HG02943 (cell line): ENCODE measurements around the gene KCNB1.

Source experiments
- ATAC-seq: cut with Tn5 transposase; IDR thresholded peaks from one replicate; pipeline ENCODE4 v1.9.1; 2021; ENCODE audit warnings: mild to moderate bottlenecking, low read depth, moderate library complexity; ENCODE audit not compliant: unreplicated experiment

Gene KCNB1

DNA sequence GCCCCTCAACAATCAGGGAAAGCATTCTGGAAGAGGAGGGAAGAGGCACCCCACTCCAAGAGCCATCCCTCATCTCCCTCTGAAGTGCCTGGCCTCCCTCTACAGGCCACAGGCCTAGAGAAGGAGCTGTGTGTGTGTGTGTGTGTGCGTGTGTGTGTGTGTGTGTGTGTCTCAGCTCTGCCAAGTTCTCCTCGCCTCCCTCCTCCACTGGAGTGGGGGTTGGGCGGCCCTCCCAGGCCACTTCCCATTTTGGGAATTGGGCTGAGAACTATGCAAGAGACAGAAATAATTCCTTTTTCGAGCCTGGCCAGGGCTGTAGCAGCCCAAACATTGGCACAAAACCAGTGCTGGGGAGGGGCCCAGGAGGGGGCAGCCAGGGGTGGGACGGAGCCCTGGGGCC is 35.7 kb downstream of the KCNB1 start:
- no peak for ATAC-seq

DNA sequence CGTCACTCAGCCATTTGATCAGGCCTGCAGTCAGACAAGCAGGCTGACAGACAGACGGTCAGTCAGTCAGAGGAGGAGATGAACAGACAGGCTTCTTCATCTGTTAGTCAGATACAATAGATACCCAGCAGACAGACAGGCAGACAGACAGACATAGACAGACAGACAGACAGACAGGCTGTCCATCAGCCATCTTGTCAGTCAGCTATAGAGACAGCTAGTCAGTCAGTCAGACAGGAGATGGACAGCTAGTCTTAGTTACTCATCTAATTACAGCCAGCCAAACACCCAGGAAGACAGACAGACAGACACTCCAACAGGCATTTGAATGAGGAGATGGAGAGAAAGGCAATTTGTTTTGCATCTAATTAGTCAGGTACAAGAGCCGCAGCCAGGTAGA is 36.4 kb downstream of the KCNB1 start:
- no peak for ATAC-seq

DNA sequence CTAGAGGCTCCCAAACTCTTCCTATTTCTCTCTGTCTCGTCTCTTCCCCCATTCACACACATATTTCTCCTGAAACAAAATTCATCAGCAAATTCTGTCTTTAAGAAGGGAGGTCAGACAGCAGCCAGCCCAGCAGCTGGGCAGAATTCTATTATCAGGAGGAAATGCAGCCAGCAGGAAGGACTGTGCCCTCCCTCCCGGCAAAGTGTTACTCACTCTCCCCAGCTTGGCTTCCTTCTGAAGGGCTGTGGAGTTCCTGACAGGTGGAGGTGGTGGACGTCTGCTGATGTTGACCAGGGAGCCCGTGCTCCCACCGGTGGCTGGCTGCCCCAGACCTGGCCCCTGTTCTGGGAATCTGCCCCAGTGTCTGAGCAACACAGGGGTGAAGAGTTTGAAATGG is 37.3 kb downstream of the KCNB1 start:
- ATAC-seq: no peak

DNA sequence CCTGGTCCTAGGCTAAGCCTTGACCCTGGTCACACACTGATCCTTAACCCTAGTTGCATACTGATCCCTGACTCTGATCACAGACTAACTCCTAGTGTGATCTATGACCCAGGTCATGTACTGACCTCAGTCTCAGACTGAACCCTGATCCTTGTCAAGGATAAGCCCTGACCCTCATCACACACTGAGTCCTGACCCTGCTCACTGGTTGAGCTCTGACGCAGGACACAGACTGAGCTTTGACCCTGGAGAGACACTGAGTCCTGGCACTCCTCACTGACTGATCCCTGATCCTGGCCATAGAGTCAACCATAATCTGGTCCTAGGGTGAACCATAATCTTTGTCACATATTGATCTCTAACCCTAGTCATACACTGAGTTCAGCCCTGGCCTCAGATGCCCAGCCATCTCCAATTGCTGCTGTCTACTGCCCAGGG is 37.9 kb downstream of the KCNB1 start:
- ATAC-seq: no peak

DNA sequence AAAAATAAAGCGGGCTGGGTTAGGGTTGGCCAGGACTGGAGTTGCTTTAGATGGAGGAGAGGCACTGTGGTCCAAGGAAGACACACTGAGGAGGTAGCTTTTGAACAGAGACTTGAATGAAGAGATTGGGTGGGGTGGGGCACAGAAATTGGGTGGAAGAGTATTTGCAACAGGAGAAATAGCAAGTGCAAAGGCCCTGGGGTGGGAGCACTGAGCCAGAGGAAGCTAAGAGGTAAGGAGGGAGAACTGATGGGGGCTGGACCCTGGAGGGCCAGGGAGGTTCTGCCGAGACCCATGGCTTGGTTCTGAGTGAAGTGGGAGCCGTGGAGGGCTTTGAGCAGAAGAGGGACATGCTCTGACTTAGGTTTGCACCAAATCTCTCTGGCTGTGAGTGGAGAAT is 45.4 kb downstream of the KCNB1 start:
- no peak for ATAC-seq

DNA sequence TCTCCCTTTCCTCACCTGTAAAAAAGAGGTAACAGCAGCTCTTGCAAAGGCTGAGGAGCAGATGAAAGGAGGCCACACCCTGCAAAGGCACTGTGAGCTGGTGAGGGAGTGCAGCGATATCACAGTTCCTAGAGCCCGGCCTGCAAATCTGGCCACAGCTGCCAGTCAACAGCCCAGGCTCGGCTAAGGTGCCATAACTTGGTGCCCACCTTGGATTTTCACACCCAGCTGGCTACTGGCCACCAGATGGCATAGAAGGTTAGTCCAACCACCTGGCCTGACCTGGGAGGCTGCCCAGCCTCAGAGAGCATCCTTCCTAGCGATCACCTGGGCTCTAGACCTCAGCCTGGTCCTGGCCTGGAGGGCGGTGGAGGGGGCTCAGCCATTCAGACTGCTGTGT is 46.8 kb downstream of the KCNB1 start:
- ATAC-seq: no peak

DNA sequence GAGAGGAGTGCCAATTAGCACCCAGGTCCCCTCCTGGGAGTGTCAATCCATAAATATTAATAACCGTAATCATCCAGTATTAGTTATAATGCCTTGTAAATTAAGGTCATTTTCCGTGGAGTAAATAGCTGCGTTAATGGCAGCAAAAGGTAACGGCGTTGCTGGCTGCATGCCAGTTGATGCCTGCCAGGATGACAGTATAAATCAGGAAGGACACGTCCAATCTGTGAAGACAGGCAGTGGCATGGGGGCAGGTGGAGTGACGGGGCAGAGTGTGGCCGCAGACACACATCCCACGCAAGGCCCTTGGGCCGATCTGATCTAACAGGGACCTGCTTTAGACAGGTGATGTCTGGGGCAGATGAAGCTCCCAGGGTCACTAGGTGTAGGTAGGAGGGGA is 49.1 kb downstream of the KCNB1 start:
- ATAC-seq: no peak

DNA sequence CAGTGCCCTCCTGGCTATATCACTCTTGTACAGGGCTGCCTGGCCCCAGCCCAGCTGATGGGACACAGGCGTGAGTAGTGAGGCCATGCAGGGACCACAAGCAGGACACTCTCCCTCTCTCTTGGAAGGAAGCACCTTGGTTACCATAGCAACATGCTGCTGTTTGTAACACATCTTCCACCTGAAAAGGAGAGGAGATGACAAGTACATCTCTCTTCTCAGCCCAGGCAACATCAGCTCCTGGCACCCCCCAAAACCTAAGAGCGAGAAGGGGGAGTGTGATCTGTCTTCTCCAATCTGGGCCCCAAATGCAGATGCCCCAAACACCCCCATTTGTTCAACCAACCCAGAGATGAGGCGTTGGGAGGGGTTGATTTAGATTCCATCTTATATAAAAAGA is 49.9 kb downstream of the KCNB1 start:
- ATAC-seq: no peak

DNA sequence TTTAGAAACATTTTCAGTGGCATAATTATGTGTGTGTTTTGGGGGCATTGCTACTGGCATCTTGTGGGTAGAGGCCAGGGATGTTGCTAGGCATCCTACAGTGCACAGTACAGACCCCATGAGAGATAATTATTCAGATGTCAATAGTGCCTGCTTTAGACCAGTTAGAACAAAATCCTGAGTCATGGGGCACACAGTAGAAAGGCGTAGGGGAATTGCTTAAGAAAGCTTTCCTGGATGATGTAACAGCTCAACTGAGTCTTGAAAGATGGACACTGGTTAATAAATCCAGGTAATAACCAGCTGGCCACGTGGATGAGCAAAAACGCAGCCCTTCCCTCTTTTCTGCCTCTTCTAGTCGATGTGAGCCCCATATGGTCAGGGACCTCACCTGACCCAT is 51.1 kb downstream of the KCNB1 start:
- ATAC-seq: no peak

DNA sequence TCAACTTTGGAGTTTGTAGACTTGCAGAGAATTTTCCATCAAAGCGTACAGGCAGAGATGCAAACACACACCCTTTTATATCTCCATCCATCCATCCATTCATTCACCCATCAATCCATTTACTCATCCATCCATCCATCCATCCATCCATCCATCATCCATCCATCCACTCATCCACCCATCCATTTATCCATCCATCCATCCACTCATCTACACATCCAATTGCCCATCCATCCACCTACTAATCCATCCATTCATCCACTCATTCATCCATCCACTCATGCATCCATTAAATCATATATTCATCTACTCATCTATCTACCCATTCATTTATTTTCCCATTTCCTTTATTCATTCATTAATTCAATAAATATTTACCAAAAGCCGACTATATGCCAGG is 52.1 kb downstream of the KCNB1 start:
- no peak for ATAC-seq

DNA sequence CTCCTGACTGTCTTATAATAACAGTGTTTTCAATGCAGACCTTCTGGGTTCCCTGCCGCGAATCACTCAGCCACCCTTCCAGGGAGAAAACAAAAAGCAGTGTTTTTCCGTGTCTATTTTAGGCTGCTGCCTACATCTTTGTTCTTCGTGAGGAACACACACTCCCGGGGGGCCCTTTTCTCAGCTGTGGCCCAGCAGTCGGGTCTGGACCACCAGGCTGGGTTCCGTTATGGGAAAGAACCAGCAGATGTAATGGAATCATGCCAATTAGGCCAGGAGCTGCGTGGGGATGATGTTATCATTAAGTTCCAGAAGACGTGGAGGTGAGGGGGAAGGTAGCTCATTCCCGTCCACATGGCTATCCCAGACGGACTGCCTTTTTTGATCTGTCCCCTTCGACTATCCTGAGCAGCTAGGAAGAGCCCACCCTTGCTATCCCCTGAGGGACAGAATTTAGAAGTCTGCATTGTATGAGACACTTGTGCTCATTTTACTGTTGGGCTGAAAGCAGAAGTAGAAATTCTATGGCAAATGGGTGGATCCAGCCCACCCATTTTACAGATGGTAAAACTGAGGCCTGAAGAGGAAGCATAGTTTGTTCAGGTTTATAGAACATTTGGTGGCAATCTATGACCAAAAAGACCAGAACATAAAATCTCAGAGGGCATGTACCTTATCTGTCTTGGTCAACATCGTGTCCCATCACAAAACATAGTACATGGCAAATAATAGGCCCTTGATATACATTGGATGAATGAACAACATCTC is 54.5 kb downstream of the KCNB1 start:
- ATAC-seq: no peak

DNA sequence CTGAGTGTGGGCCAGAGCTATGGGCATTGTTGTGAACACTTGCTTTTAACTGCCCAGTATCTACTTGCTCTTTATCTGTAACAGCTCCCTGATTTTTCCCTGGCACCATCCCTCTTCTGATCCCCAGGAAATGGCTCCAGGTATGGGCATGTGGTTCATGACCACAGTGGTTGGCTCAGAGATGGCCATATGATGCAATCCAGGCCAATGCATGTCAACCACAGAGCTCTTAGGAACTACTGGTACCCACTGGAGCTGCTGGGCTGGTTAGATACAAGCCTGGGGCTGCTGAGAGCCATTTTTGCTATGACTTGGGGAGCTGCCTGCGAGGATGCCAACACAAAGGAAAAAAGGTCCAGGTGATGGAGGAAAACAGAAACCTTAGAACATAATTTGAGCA is 55.6 kb downstream of the KCNB1 start:
- ATAC-seq: no peak

DNA sequence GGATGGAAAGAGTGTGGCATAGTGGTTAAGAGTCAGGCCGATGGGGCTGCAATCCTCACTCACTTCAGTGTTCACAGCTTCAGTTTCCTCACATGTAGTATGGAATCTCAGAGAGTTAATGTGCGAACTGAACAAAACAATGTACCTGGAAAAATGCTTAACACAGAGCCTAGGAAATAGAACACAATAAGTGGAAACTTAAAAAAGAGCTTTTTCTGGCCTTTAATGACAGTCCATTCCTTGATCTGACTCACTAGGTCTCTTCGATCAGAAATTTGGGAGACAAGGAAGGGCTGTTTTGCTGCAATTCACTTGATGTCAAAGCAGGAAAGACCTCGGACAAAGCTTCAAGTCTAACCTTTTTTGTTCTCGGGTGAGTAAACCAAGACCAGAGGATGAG is 56.1 kb downstream of the KCNB1 start:
- ATAC-seq: no peak

DNA sequence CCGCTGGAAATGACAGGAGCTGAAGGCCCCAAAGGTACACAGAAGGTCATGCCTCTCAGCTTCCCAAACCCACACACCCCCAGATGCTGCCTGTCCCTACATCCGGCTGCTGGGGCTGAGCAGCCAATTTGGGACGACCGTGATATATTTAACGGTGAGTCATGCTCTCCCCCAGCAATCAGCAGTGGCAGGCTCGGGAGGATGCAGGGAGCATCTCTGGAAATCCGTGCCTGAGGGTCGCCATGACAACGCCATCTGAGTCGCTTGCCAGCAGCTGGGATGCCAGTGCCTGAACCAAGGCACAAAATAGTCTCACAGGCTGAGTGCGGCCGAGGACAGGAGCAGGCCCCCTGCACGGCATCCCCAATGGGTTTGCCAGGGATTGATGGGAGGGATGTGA is 57.9 kb downstream of the KCNB1 start:
- ATAC-seq: no peak

DNA sequence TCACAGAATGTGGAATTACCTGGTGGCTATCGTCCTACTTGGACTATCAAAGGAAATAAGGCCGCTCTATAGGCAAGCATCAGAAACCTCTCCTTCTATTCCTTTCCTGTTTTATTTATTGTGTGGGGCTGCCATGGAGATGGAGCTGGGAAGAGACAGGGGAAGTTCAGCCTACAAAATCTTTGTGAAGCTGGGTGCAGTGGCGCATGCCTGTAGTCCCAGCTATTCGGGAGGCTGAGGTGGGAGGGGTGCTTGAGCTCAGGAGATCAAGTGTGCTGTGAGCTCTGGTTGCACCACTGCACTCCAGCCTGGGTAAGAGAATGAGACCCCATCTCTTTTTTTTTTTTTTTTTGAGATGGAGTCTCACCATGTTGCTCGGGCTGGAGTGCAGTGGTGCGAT is 60.3 kb downstream of the KCNB1 start:
- no peak for ATAC-seq

DNA sequence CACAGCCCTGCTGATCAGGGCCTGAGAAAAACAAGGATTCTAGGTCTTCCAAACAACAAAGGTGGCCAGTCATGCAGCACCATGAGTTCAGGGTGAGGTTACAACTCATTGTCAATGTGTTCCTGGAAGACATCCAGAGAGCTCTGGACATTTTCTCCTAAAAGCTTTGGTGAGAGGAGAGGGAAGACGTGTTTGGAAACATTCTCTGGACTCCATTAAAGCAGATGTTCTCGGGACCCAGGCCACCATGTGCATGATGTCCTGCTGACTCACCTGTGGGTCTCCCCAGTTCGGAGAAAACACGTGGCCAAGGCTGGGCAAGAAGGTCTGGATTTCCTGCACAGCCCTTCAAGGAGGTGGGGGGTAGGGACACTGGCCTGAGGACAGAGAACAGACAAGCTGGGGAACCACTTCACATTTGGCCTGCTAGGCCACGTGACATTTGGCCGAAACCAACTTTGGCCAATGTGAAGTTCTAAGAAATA is 61.6 kb downstream of the KCNB1 start:
- ATAC-seq: no peak

DNA sequence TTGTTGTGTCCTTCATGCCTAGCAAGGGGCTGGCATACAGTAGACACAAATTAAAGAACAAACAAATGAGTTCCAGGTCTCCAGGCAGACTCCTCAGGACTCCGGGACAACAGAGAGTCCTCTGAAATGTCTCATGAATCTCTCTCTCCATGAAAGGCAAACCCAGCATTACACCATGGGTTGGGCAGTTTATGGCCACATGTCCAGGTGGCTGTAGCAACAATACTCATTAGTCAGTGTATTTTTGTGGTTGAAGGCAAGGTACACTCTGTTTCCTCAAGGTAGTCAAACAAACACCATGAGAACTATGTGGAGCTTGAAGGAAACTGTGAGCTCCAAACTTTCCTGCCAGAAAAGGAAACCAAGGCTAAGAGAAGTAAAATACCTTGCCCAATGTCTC is 62.2 kb downstream of the KCNB1 start:
- ATAC-seq: no peak

DNA sequence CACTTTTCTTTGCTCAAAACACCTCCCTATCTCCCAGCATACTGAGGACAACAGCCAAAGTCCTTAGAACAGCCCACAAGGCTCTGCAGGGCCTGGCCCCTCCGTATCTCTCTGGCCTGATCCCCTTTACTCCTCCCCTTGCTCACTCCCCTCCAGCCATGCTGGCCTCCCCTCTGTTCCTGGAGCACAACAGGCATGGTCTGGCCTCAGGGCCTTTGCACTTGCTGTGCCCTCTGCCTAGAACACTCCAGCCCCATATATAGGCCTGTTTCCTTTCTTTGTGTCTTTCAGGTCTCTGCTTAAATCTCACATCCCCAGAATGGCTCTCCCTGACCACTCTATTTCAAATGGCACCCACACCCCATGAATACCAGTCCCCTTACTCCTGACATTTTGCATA is 62.7 kb downstream of the KCNB1 start:
- ATAC-seq: no peak

DNA sequence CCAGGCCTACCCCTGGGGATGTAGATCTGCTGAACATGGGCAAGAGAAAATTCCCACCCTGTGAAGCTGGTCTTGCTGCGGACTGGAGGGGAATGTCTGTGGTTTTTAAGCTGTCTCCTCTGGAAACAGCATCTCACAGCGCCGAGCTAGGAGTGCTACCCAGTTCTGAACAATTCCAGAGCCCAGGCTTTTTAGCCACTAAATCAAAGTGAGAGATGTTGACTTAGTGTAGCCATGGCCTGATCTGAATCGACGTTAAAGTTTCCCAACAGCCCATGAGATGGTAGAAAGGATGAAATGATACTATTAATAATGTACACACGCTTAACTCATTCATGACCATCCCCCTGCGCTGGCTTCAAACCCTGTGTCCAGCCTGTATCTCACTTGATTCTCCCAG is 63.7 kb downstream of the KCNB1 start:
- ATAC-seq: no peak

DNA sequence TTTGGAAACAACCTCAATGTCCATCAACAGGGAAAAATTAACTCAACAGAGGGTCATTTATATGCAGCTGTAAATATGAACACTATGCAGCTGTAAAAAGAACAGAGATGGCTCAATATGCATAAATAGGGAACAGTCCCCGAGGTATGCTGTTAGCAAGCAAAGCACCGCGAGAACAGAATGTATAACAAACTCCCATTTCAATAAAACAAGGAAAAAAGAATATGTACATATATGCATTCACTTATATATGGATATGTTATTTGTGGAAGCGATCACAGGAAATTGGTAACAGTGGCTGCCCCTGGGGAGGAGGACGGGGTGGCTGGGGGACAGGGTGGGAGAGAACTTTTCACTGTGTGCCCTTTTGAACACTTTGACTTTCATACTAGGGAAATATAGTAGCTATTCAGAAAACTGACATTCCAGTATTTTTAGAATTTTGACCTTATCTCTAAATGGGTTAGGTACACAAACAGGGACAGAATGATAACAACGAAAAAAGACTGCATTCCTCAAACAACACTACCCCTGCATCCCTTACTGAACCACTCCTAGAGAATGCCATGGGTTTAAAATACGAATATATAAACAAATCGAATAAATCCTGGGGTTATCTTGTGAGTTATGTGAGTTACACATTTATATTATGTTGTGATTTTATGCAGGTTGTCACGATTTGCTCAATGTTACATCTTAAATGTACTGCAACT is 64.5 kb downstream of the KCNB1 start:
- ATAC-seq: no peak

DNA sequence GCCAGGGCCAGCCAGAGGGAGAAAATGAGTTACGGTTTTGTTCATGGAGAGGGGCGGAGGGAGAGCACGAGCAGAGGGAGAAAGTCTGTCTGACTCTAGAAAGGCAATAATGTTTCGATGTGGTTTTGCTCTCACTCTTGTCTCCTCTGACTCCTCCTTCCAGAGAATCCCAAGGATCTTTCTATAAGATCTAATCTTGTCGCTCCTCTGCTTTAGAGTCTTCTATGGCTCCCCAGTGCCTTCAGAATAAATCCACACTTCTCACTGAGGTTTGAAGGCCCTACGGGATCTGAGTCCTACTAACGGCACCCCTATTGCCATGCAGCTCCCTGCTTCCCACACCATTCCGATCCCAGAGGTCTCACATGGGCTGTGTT is 66.8 kb downstream of the KCNB1 start:
- ATAC-seq: no peak

DNA sequence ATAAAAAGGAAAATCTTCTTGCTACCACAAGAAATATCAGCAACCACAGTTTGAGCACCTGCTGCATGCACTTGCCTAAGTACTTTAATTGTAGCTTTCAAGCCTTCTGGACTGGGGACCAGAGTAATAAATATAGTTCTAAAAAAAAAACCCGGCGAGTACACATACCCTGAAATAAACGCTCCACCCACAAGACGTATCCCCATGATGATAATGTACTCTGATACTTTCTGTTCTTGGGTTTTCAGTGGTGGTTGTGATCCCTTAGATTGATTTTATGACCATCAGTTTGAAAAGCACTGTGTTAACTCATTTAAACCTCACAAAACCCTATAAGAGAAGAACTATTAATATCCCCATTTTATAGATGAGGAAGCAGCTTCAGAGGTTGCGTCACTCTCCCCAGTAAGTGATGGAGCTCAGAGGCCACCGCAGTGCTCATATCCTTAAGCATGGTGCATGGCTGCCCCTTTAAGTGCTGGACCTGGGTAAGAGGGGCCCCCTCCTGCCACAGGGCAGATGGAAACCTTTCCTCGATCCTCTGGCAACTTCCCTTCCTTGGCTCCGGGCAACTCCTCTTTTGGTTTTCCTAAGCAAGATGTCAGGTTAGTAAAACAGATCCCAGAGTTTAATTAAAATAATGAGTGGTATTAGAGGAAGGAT is 67.3 kb downstream of the KCNB1 start:
- ATAC-seq: no peak
